OCI-LY7 (cell line): ENCODE measurements around the gene SOX5. TPM values are rescaled to one million over a fixed set of nuclear protein-coding genes. Genes with fewer than 3 reads are reported as not detected.

Source experiments
- BruUV-seq: library from RNA; stranded (reverse); fragments of 400-500 nt; replicated peaks from 2 replicates; lab custom pipeline; 2021; lab: Mats Ljungman, UMichigan
- CTCF ChIA-PET: fragments of 300-600 bp; sonication (Branson Sonifier 250); formaldehyde crosslinking; loops from one replicate; lab custom pipeline; 2022; ENCODE audit warnings: antibody characterized with exemption; ENCODE audit not compliant: unreplicated experiment; lab: Charles Lee
- POLR2A ChIA-PET: fragments of 300-600 bp; sonication (Branson Sonifier 250); formaldehyde crosslinking; loops from one replicate; lab custom pipeline; 2022; ENCODE audit warnings: antibody characterized with exemption; lab: Charles Lee
- DNase-seq: peaks from one replicate; pipeline ENCODE4 v3.0.0-alpha.2; 2015; ENCODE audit warnings: low spot score
- H2AFZ ChIP-seq: fragments of 200-600 bp; sonication (generic), shearing (Covaris generic); 2 replicates; pipeline ENCODE4 v1.6.1; 2014; ENCODE audit warnings: mild to moderate bottlenecking, antibody characterized with exemption, low read length, moderate library complexity
- H3K27ac ChIP-seq: fragments of 200-600 bp; sonication (generic); 2 replicates; pipeline ENCODE4 v1.5.1; 2014; ENCODE audit warnings: mixed run types, low read depth, mild to moderate bottlenecking, moderate library complexity, low read length, inconsistent platforms; ENCODE audit not compliant: poor library complexity, severe bottlenecking
- H3K36me3 ChIP-seq: fragments of 200-600 bp; sonication (generic); 2 replicates; pipeline ENCODE4 v1.6.1; 2014; ENCODE audit warnings: mild to moderate bottlenecking, antibody characterized with exemption, low read length, moderate library complexity, mixed read lengths; ENCODE audit not compliant: insufficient read depth
- H3K4me1 ChIP-seq: fragments of 200-600 bp; sonication (generic); 2 replicates; pipeline ENCODE4 v1.5.1; 2014; ENCODE audit warnings: mild to moderate bottlenecking, low read length; ENCODE audit not compliant: insufficient read depth, poor library complexity, severe bottlenecking
- H3K4me2 ChIP-seq: fragments of 200-600 bp; sonication (generic); 2 replicates; pipeline ENCODE4 v1.6.1; 2014; ENCODE audit warnings: mild to moderate bottlenecking, low read length
- H3K4me3 ChIP-seq: fragments of 200-600 bp; sonication (generic); 2 replicates; pipeline ENCODE4 v1.5.1; 2014; ENCODE audit warnings: mild to moderate bottlenecking, low read depth, low read length; ENCODE audit not compliant: poor library complexity, severe bottlenecking
- H3K79me2 ChIP-seq: fragments of 200-600 bp; sonication (generic); 2 replicates; pipeline ENCODE4 v1.6.1; 2016; ENCODE audit warnings: low read depth, mild to moderate bottlenecking, low read length, moderate library complexity, mixed read lengths; ENCODE audit not compliant: insufficient read depth
- H3K9me2 ChIP-seq: fragments of 200-600 bp; sonication (generic); 2 replicates; pipeline ENCODE4 v1.6.1; 2016; ENCODE audit warnings: mild to moderate bottlenecking, low read length, mixed read lengths; ENCODE audit not compliant: insufficient read depth
- H3K9me3 ChIP-seq: fragments of 200-600 bp; sonication (generic); 2 replicates; pipeline ENCODE4 v1.6.1; 2014; ENCODE audit warnings: mild to moderate bottlenecking, mixed run types, low read length, mixed read lengths
- H4K20me1 ChIP-seq: fragments of 200-600 bp; sonication (generic); 2 replicates; pipeline ENCODE4 v1.6.1; 2014; ENCODE audit warnings: mild to moderate bottlenecking, antibody characterized with exemption, low read length, moderate library complexity, mixed read lengths; ENCODE audit not compliant: insufficient read depth
- CTCF ChIP-seq: fragments of 200-600 bp; sonication (generic); conservative IDR thresholded peaks from 2 replicates; pipeline ENCODE4 v1.5.1; 2014; ENCODE audit warnings: mild to moderate bottlenecking, antibody characterized with exemption, low read length, moderate library complexity, mixed read lengths
- EZH2phosphoT487 ChIP-seq: fragments of 200-600 bp; sonication (generic); IDR thresholded peaks from 2 replicates; pipeline ENCODE4 v1.6.1; 2018; ENCODE audit warnings: low read depth, borderline replicate concordance, mild to moderate bottlenecking, mixed run types, antibody characterized with exemption, low read length, moderate library complexity, mixed read lengths
- intact Hi-C: fragments of 100-400 bp; cut with micrococcal nuclease; formaldehyde crosslinking; loops from one replicate; pipeline ENCODE4 v1.10.0; 2022; ENCODE audit not compliant: unreplicated experiment
- total RNA-seq, 2 experiments: library from RNA; depleted of rRNA in 1 of 2; stranded (reverse); fragments of >200 nt in 1 of 2; shearing (Covaris generic) in 1 of 2; gene quantifications; 2 replicates each; pipeline ENCODE4 v1.2.3, GENCODE V29; 2014 to 2022

Gene SOX5
- total RNA-seq, 2 experiments from 2014 or later = 0.16 TPM; not detected in 1

GRCh38 chr12:23534196-23534595 lies 415.3 kb downstream of the SOX5 start:
- CTCF ChIA-PET = no interaction called here
- Histone ChIP-seq H2AFZ (no peak overlapping the region), H3K36me3 (no peaks in the 10 kb centered on the region)

GRCh38 chr12:23533699-23534098 lies 415.8 kb downstream of the SOX5 start:
- DNase-seq = no peak

More at GRCh38 chr12:23534196-23534595, 415.3 kb downstream of the SOX5 start:
- H3K9me2 ChIP-seq = no peaks in the 10 kb centered on the region
- H4K20me1 ChIP-seq = no peaks in the 10 kb centered on the region
- BruUV-seq = no TSS peak
- POLR2A ChIA-PET = interaction anchor here (0.7 kb wide), 1 partner anchor 19 kb away, joined by 3 read pairs; no protein-coding TSS in a partner anchor
- intact Hi-C loops = no loop called here
- no peaks in the 10 kb centered on the region for H3K9me3 ChIP-seq
- H3K79me2 ChIP-seq = no peaks in the 10 kb centered on the region
- no peak for TF ChIP-seq CTCF
- TF ChIP-seq EZH2phosphoT487 = no peak
- peaks cover 21% of the 10 kb centered on the region for H3K4me1 ChIP-seq
- H3K4me2 ChIP-seq = no peak overlapping the region
- no peak for DNase-seq
- no peak overlapping the region for H3K27ac ChIP-seq
- no peak overlapping the region for H3K4me3 ChIP-seq

More at GRCh38 chr12:23533699-23534098, 415.8 kb downstream of the SOX5 start:
- H3K4me3 ChIP-seq = no peak overlapping the region
- TF ChIP-seq EZH2phosphoT487 (no peak), CTCF (no peak)
- H3K9me2 ChIP-seq = no peaks in the 10 kb centered on the region
- no peak overlapping the region for H2AFZ ChIP-seq
- H4K20me1 ChIP-seq = no peaks in the 10 kb centered on the region
- H3K9me3 ChIP-seq = no peaks in the 10 kb centered on the region
- ChIA-PET POLR2A (interaction anchor here (0.7 kb wide), 1 partner anchor 19 kb away, joined by 3 read pairs; no protein-coding TSS in a partner anchor), CTCF (no interaction called here)
- intact Hi-C loops = no loop called here
- H3K79me2 ChIP-seq = no peaks in the 10 kb centered on the region
- peaks cover 21% of the 10 kb centered on the region for H3K4me1 ChIP-seq
- BruUV-seq = no TSS peak
- H3K27ac ChIP-seq = no peak overlapping the region
- no peaks in the 10 kb centered on the region for H3K36me3 ChIP-seq
- H3K4me2 ChIP-seq = no peak overlapping the region
